A673 (cell line): Measurements from ENCODE around the gene ADAM21. TPM values are rescaled to one million over a fixed set of nuclear protein-coding genes. Genes with fewer than 3 reads are reported as not detected.
"Not testable (repeated sequence)": the region's sequence is repeated elsewhere in the genome, so short reads cannot be mapped to it uniquely, and the experiment has no call there.

Experiments
- BruUV-seq: library from RNA; stranded (reverse); fragments of 400-500 nt; replicated peaks from 2 replicates; lab custom pipeline; 2021; lab: Mats Ljungman, UMichigan
- CTCF ChIA-PET: fragments of 300-600 bp; sonication (Branson Sonifier 250); formaldehyde crosslinking; loops from one replicate; lab custom pipeline; 2022; ENCODE audit warnings: antibody characterized with exemption; lab: Charles Lee
- POLR2A ChIA-PET: fragments of 300-600 bp; sonication (Branson Sonifier 250); formaldehyde crosslinking; loops from one replicate; lab custom pipeline; 2022; ENCODE audit warnings: antibody characterized with exemption; ENCODE audit not compliant: low non-redundant PET; lab: Charles Lee
- DNase-seq: peaks from one replicate; pipeline ENCODE4 v3.0.0-alpha.2; 2015; ENCODE audit warnings: low spot score
- H3K27ac ChIP-seq: fragments of 200-600 bp; sonication (generic); 2 replicates; pipeline ENCODE4 v1.5.1; 2016; ENCODE audit warnings: mixed run types, low read depth, mild to moderate bottlenecking, mixed read lengths, antibody characterized with exemption, low read length; ENCODE audit not compliant: poor library complexity, severe bottlenecking
- H3K27me3 ChIP-seq: fragments of 200-600 bp; sonication (generic); replicated peaks from 2 replicates; pipeline ENCODE4 v1.6.1; 2017; ENCODE audit warnings: mixed run types, low read depth, mild to moderate bottlenecking, mixed read lengths, antibody characterized with exemption, low read length; ENCODE audit not compliant: insufficient read depth, poor library complexity
- H3K36me3 ChIP-seq: fragments of 200-600 bp; sonication (generic); 2 replicates; pipeline ENCODE4 v1.6.1; 2016; ENCODE audit warnings: mixed run types, mild to moderate bottlenecking, mixed read lengths, antibody characterized with exemption, low read length; ENCODE audit not compliant: insufficient read depth, poor library complexity, severe bottlenecking
- H3K4me1 ChIP-seq: fragments of 200-600 bp; sonication (generic); 2 replicates; pipeline ENCODE4 v1.6.1; 2017; ENCODE audit warnings: mixed run types, mild to moderate bottlenecking, mixed read lengths, antibody characterized with exemption, low read length; ENCODE audit not compliant: insufficient read depth, poor library complexity, severe bottlenecking
- H3K4me3 ChIP-seq: fragments of 200-600 bp; sonication (generic); 2 replicates; pipeline ENCODE4 v1.5.1; 2016; ENCODE audit warnings: low read depth, mixed run types, mild to moderate bottlenecking, mixed read lengths, low read length; ENCODE audit not compliant: poor library complexity, severe bottlenecking
- H3K9me3 ChIP-seq: fragments of 200-600 bp; sonication (generic); 2 replicates; pipeline ENCODE4 v1.6.1; 2016; ENCODE audit warnings: mixed run types, low read depth, mild to moderate bottlenecking, mixed read lengths, antibody characterized with exemption, low read length; ENCODE audit not compliant: poor library complexity, severe bottlenecking
- CTCF ChIP-seq: fragments of 300-800, 200-600 bp; sonication (generic); conservative IDR thresholded peaks from 2 replicates; pipeline ENCODE4 v1.5.1; 2017; ENCODE audit warnings: low read depth, mild to moderate bottlenecking, antibody characterized with exemption, low read length, moderate library complexity, mixed read lengths
- EZH2 ChIP-seq: fragments of 200-600 bp; sonication (generic); IDR thresholded peaks from 2 replicates; pipeline ENCODE4 v1.6.1; 2017; ENCODE audit warnings: borderline replicate concordance, low read depth, mild to moderate bottlenecking, mixed read lengths, antibody characterized with exemption, low read length; ENCODE audit not compliant: poor library complexity, severe bottlenecking
- intact Hi-C: fragments of 100-400 bp; cut with micrococcal nuclease; formaldehyde crosslinking; loops from one replicate; pipeline ENCODE4 v1.10.0; 2022; ENCODE audit not compliant: unreplicated experiment
- total RNA-seq: library from RNA; stranded (reverse); gene quantifications from 2 replicates; pipeline ENCODE4 v1.2.3, GENCODE V29; 2021

Gene ADAM21
- total RNA-seq, 1 experiment from 2014 or later: not detected

GRCh38 chr14:70422538-70422937, 29.4 kb upstream of the ADAM21 start:
- no peaks in the 10 kb centered on the region for H3K36me3 ChIP-seq
- TF ChIP-seq CTCF: no peak
- no peak for TF ChIP-seq EZH2
- no peak for DNase-seq
- no peaks in the 10 kb centered on the region for H3K27me3 ChIP-seq
- CTCF ChIA-PET: no interaction called here
- no peaks in the 10 kb centered on the region for H3K9me3 ChIP-seq
- intact Hi-C loops: no loop called here
- H3K4me1 ChIP-seq: no peaks in the 10 kb centered on the region
- no TSS peak for BruUV-seq
- H3K27ac ChIP-seq: no peak overlapping the region
- POLR2A ChIA-PET: no interaction called here
- no peak overlapping the region for H3K4me3 ChIP-seq

- CTCF ChIA-PET: no interaction called here
Observed at GRCh38 chr14:70425354-70425753, 26.6 kb upstream of the ADAM21 start.

GRCh38 chr14:70426555-70426954, 25.4 kb upstream of the ADAM21 start:
- H3K4me3 ChIP-seq, CTCF ChIA-PET, H3K27ac ChIP-seq, BruUV-seq, H3K9me3 ChIP-seq, DNase-seq, H3K4me1 ChIP-seq, H3K36me3 ChIP-seq, intact Hi-C loops, H3K27me3 ChIP-seq, POLR2A ChIA-PET: not testable (repeated sequence)

More at GRCh38 chr14:70425354-70425753, 26.6 kb upstream of the ADAM21 start:
- TF ChIP-seq EZH2 (no peak), CTCF (no peak)
- Histone ChIP-seq H3K27ac (no peak overlapping the region), H3K36me3 (no peaks in the 10 kb centered on the region), H3K9me3 (no peaks in the 10 kb centered on the region), H3K4me1 (no peaks in the 10 kb centered on the region), H3K4me3 (no peak overlapping the region), H3K27me3 (no peaks in the 10 kb centered on the region)
- DNase-seq: peak; percentile 16
- intact Hi-C loops: no loop called here
- BruUV-seq: no TSS peak
- POLR2A ChIA-PET: no interaction called here

GRCh38 chr14:70436867-70437266, 15.1 kb upstream of the ADAM21 start:
- Histone ChIP-seq H3K9me3 (peaks cover 2% of the 10 kb centered on the region), H3K4me3 (no peak overlapping the region), H3K27ac (no peak overlapping the region), H3K36me3 (no peaks in the 10 kb centered on the region), H3K4me1 (no peaks in the 10 kb centered on the region), H3K27me3 (no peaks in the 10 kb centered on the region)
- intact Hi-C loops: no loop called here
- no peak for TF ChIP-seq EZH2
- no peak for TF ChIP-seq CTCF
- CTCF ChIA-PET: no interaction called here
- DNase-seq: no peak
- POLR2A ChIA-PET: no interaction called here
- BruUV-seq: no TSS peak
